Loucy (cell line): ENCODE data around the gene NDRG3.

ENCODE experiments used
- EZH2phosphoT487 ChIP-seq: fragments of 200-600 bp; IDR thresholded peaks from 2 replicates; pipeline ENCODE4 v1.6.1; 2018; ENCODE audit warnings: antibody characterized with exemption, mild to moderate bottlenecking, moderate library complexity, borderline replicate concordance
- TF ChIP-seq, protein P1 (sequence below): fragments of 200-600 bp; sonication (generic); conservative IDR thresholded peaks from 2 replicates; pipeline ENCODE4 v1.5.1; 2014; ENCODE audit warnings: mild to moderate bottlenecking, antibody characterized with exemption, low read length

DNA sequence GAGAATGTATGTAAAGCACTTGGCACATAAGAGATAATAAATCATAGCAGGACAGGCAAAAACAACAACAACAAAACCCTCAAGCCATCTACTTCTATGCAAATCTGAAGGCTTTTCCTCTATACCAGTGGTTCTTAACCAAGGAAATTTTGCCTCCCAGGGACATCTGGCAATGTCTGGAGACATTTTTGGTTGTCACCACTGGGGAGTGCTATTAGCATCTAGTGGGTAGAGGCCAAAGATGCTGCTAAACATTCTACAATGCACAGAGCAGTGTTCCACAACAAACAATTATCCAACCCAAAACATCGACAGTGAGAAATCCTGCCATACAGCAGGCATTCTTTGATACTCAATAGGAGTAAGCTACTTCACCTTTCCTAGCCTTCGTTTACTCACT is 28.2 kb downstream of the NDRG3 start:
- TF ChIP-seq, protein P1, sequence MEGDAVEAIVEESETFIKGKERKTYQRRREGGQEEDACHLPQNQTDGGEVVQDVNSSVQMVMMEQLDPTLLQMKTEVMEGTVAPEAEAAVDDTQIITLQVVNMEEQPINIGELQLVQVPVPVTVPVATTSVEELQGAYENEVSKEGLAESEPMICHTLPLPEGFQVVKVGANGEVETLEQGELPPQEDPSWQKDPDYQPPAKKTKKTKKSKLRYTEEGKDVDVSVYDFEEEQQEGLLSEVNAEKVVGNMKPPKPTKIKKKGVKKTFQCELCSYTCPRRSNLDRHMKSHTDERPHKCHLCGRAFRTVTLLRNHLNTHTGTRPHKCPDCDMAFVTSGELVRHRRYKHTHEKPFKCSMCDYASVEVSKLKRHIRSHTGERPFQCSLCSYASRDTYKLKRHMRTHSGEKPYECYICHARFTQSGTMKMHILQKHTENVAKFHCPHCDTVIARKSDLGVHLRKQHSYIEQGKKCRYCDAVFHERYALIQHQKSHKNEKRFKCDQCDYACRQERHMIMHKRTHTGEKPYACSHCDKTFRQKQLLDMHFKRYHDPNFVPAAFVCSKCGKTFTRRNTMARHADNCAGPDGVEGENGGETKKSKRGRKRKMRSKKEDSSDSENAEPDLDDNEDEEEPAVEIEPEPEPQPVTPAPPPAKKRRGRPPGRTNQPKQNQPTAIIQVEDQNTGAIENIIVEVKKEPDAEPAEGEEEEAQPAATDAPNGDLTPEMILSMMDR: peak; percentile 73
- TF ChIP-seq EZH2phosphoT487: no peak
